ENCODE results near the gene SLC28A1.

DNA sequence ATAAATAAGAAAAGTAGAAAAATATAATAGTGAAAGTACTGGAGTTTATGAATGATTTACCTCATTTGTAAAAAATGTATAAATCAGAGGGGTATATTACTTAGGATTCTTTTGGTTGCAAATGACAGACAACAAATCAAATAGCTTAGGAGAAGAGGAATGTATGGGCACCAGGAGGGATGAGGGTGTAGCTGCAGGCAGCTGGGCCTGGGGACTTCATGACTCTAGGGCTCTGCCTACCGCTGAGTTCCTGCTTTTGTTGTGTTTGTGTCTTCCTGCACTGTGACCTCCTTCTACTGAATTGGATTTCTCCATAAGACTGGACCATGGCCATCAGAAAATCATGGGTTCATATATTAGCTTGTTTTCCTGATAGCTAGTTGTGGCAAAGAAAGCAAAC, 69.3 kb downstream of the SLC28A1 start:
- TF ChIP-seq, protein P1, sequence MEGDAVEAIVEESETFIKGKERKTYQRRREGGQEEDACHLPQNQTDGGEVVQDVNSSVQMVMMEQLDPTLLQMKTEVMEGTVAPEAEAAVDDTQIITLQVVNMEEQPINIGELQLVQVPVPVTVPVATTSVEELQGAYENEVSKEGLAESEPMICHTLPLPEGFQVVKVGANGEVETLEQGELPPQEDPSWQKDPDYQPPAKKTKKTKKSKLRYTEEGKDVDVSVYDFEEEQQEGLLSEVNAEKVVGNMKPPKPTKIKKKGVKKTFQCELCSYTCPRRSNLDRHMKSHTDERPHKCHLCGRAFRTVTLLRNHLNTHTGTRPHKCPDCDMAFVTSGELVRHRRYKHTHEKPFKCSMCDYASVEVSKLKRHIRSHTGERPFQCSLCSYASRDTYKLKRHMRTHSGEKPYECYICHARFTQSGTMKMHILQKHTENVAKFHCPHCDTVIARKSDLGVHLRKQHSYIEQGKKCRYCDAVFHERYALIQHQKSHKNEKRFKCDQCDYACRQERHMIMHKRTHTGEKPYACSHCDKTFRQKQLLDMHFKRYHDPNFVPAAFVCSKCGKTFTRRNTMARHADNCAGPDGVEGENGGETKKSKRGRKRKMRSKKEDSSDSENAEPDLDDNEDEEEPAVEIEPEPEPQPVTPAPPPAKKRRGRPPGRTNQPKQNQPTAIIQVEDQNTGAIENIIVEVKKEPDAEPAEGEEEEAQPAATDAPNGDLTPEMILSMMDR (optimal IDR thresholded peaks at IDR 0.05 in 1 of 3, IDR thresholded peaks at IDR 0.05 in 1 of 3, conservative IDR thresholded peaks at IDR 0.05 in 1 of 3; ENCODE audit: extremely low read depth in 1 of 3, insufficient read depth in 2 of 3, low read length in 3 of 3): no peak
- TF ChIP-seq EZH2 (IDR thresholded peaks at IDR 0.05; ENCODE audit: low read length): no peak

Data from keratinocyte (primary cell).